ENCODE results near the gene CARMIL1.

- TF ChIP-seq POLR2AphosphoS5 (IDR thresholded peaks at IDR 0.05; ENCODE audit: low read length), result no peak
- no peak for TF ChIP-seq TCF12 (IDR thresholded peaks at IDR 0.05; ENCODE audit: low read depth, low read length)
- no peak for TF ChIP-seq TAF1 (IDR thresholded peaks at IDR 0.05; ENCODE audit: borderline replicate concordance, low read depth, low read length)
- TF ChIP-seq CHD4 (IDR thresholded peaks at IDR 0.05), result no peak
- TF ChIP-seq BRCA1 (IDR thresholded peaks at IDR 0.05; ENCODE audit: low read depth, low read length), result no peak
- no peak for TF ChIP-seq NFXL1 (IDR thresholded peaks at IDR 0.05; ENCODE audit: borderline replicate concordance)
- no peak for TF ChIP-seq SPI1 (IDR thresholded peaks at IDR 0.05; ENCODE audit: borderline replicate concordance, insufficient read depth, low read depth, low read length)
- TF ChIP-seq MAX (IDR thresholded peaks at IDR 0.05; ENCODE audit: low read depth, low read length), result no peak
Measured at GRCh38 chr6:25434921-25435320, 155.7 kb downstream of the CARMIL1 start.
